HEK293T (cell line): Measurements from ENCODE around the gene HEMK1.

Experiments
- BHLHE40 ChIP-seq: fragments of 450-650 bp; IDR thresholded peaks from 2 replicates; pipeline ENCODE4 v1.6.1; 2016; ENCODE audit warnings: mild to moderate bottlenecking, moderate library complexity, borderline replicate concordance
- FOXA1 ChIP-seq: fragments of 450-650 bp; IDR thresholded peaks from 2 replicates; pipeline ENCODE4 v1.6.1; 2016; ENCODE audit warnings: mild to moderate bottlenecking
- LEF1 ChIP-seq: fragments of 450-650 bp; IDR thresholded peaks from 2 replicates; pipeline ENCODE4 v1.6.1; 2017; ENCODE audit warnings: mild to moderate bottlenecking, borderline replicate concordance
- SP1 ChIP-seq: fragments of 450-650 bp; IDR thresholded peaks from 2 replicates; pipeline ENCODE4 v1.6.1; 2017
- TARDBP ChIP-seq: fragments of 450-650 bp; IDR thresholded peaks from 2 replicates; pipeline ENCODE4 v1.6.1; 2016
- TF ChIP-seq, protein P1 (sequence below): fragments of 450-650 bp; IDR thresholded peaks from 2 replicates; pipeline ENCODE4 v1.6.1; 2016

DNA sequence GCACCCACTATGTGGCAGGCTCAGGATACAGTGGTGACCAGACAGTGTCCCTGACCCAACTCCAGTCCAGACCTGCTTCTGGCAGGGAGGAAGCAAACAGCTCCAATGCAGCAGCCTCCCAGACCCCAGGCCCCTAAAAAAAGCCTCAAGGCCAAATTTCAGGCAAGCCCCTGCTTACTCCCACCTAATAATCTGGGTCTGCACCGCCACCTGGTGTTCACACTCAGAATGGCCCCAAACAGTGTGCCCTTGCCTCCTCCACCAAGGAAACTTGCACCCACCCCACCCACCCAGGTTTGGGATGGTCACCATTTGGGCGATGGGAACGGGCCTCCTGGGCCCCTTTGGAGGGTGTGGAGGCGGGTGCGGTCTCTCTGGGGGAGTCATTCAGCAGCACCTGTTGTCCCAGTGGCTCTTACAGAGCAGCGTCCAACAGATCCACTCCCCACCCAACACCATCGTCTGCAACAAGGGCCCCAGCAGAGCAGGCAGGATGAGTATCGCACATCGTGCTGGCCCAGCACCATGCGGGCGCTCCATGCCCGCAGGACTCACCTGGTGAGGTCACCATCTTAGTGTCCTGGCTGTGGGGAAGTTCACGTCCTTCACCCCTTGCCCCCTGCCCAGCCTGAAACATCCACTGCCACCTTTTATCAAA, 19.1 kb upstream of the HEMK1 start:
- TF ChIP-seq SP1 (no peak), FOXA1 (no peak), BHLHE40 (no peak), LEF1 (no peak), TARDBP (no peak)
- TF ChIP-seq, protein P1, sequence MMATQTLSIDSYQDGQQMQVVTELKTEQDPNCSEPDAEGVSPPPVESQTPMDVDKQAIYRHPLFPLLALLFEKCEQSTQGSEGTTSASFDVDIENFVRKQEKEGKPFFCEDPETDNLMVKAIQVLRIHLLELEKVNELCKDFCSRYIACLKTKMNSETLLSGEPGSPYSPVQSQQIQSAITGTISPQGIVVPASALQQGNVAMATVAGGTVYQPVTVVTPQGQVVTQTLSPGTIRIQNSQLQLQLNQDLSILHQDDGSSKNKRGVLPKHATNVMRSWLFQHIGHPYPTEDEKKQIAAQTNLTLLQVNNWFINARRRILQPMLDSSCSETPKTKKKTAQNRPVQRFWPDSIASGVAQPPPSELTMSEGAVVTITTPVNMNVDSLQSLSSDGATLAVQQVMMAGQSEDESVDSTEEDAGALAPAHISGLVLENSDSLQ: no peak
